GM18951 (cell line): ENCODE measurements around the gene TMPRSS3.

Experiments
- POLR2A ChIP-seq: IDR thresholded peaks from 4 replicates; pipeline ENCODE4 v1.6.1; 2011; ENCODE audit warnings: mild to moderate bottlenecking; ENCODE audit not compliant: insufficient read length, insufficient read depth; ENCODE audit errors: extremely low read depth
- in situ Hi-C: fragments of 300-500 bp; cut with MboI; formaldehyde crosslinking; loops from one replicate; pipeline ENCODE4 v1.12.0; 2022; ENCODE audit warnings: low sequenced_read_pairs, mixed read lengths, inconsistent platforms; ENCODE audit not compliant: unreplicated experiment

Gene TMPRSS3

DNA sequence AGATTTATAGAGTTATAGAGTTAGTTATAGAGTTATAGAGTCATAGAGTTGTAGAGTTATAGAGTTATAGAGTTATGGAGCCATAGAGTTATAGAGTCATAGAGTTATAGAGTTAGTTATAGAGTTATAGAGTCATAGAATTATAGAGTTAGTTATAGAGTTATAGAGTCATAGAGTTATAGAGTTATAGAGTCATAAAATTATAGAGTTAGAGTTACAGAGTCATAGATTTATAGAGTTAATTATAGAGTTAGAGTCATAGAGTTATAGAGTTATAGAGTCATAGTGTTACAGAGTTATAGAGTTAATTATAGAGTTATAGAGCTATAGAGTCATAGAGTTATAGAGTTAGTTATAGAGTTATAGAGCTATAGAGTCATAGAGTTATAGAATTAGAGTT lies 40.0 kb upstream of the TMPRSS3 start:
- in situ Hi-C loops = no loop called here
- no peak for TF ChIP-seq POLR2A

DNA sequence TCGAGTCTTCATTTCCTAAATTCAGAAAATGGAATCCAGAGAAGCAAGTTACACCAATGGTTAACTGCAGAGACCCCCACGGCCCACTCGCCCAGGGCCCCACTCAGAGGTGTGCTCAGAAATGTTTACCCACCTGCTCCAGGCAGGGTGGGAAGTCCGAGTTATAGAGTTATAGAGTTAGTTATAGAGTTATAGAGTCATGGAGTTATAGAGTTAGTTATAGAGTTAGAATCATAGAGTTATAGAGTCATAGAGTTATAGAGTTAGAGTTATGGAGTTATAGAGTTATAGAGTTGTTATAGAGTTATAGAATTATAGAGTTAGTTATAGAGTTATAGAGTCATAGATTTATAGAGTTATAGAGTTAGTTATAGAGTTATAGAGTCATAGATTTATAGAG lies 39.5 kb upstream of the TMPRSS3 start:
- in situ Hi-C loops = no loop called here
- TF ChIP-seq POLR2A = no peak

DNA sequence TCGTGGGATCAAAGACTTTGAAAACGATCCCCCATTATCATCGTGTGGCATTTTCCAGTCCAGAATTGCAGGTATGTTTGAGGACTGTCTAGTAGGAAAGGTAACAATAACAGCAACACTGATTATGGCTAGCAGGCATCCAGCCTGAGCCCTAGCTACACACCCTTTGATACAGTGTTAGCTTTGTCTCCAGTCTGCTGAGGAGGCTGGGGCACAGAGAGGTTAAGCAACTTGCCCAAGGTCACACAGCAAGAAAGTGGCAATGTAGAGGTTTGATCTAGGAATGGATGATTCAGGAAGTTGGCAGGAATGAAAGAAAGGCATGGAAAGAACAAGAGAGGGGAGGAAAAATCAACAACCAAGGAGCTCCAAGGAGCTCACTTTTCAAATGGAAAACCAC lies 39.0 kb upstream of the TMPRSS3 start:
- no peak for TF ChIP-seq POLR2A
- in situ Hi-C loops = no loop called here

DNA sequence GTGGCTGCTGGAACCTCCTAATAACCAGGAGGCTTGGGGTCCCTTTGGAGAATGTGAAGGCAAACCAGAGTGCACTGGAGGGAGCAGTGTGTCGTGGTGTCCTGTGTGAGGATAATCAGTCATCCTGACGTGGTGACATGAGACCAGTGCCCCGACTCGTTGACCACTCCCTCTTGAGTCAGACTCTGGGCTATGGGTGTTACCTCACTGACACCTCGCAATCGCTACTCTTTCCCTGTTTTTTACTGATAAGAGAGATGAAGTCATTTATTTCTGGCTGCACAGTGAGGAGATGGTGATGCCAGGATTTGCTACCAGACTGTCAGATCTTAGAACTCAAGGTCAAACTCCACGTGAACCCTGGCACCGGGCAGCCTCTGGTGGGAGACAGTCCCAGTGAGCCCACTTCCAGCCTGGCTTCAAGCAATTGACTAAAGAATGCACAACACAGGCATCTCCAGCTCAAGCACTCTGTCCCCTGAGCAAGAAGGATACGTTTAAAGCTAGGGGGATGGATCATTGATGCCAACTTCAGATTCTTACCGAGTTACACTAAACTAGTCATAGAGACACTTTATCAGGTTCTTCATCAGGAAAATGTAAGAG lies 38.2 kb upstream of the TMPRSS3 start:
- no peak for TF ChIP-seq POLR2A
- in situ Hi-C loops = no loop called here

DNA sequence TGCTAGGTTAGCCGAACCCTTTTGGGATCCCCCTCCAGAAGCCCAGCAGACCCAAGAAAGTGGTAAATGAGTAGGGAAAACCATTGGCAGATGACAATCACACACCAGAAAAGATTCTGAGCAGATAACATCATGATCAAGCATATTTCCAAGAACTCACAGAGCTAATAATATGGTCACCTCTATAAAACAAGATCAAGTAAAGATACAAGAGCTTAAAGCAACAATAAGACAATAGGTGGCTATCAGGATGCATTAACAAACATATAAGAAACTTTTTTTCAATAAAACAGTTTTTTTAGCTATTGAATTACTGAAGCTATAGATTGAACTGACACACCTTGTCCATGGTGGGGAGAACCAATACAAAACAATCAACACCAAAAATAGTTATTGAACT lies 36.8 kb upstream of the TMPRSS3 start:
- no peak for TF ChIP-seq POLR2A
- in situ Hi-C loops = no loop called here

DNA sequence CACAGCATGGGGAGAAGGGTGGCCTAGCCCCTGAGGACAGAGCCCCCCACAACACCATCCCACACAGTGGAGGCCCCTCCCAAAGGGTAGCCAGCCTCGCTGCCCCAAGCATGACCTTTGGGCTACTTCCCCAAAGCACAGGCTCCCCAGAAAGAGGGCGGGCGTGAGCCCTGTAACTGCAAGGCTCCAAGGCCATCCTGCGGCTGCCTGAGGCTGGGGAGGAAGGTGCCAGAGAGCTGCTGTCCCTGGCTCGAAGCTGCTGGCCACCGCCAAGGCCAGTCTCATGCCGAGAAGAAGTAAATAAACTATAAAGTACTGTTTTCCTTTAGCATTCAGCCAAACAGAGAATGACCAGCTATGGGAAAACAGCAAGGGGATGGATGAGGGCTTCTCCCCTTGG lies 35.3 kb upstream of the TMPRSS3 start:
- no peak for TF ChIP-seq POLR2A
- in situ Hi-C loops = no loop called here

DNA sequence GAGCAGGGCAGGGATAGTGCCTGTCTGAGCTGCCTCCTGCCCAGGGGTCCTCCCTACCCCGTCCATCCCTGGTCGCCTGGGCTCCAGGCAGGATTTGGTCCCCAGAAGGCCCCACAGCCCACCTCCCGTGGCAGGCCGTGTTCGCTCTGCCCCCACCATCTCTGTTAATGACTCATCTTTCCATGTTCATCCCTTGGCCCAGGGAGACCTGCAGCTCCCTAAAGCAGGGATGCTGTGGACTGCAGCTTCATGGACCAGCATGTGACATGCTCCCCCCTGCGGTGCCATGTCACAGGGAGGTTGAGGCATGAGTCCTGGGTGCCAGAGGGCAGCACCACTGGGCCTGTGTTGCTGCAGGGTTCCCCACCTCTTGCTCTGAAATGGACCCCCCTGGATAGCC lies 34.7 kb upstream of the TMPRSS3 start:
- in situ Hi-C loops = no loop called here
- TF ChIP-seq POLR2A = no peak

DNA sequence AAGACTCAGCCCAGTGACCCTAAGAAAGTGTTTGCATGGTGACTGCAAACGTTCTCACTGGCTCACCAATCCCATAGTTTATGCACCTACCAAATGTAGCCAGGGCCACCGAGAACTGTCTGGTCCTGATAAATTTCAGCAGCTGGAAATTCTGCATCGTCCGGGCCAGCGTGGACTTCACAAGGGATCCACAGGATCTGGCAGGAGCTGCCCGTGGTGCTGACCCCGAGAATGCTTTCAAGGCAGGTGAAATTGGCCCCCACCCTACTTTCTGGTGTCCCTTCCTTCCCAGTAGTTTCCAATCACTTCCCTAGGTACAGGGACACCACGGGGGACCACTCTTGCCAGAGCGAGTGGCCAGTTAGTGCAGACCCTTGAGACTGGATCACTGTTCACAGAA lies 34.0 kb upstream of the TMPRSS3 start:
- no peak for TF ChIP-seq POLR2A
- in situ Hi-C loops = no loop called here

DNA sequence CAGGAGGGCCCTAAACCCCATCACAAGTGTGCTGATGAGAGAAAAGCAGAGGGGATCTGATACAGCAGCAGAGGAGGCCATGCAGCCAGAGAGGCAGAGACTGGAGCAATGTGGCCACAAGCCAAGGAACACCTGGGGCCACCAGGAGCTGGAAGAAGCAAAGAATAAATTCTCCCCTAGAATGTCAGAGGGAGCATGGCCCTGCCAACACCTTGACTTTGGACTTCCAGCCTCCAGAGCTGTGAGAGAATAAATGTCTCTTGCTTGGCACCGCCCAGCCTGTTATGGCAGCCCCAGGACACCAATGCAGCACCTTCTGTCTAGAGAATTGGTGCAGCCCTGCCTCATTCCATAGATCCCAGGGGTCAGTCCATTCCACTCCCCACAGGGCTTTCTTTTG lies 33.2 kb upstream of the TMPRSS3 start:
- TF ChIP-seq POLR2A = no peak

DNA sequence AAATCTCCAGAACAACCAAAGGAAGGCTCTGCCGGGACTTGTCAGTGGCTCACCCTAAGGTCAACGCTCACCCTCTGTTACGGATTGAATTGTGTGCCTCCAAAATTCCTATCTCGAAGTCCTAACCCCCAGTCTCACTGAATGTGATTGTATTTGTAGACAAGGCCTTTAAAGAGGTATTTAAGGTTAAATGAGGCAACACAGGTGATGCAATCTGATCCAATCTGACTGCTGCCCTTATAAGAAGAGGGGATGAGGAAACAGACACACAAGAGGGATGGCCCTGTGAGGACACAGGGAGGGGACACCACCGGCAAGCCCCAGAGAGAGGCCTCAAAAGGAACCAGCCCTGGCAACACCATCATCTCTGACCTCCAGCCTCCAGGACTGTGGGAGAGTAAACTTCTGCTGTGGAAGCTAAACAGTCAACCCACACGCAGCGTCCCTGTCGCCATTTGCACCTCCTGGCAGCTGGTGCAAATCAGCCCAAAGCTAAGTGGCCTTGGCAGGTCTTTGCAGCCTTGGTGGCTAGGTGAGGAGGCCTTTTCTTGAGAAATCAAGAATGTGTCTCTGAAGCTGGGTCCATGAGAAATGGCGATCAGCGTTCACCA lies 32.1 kb upstream of the TMPRSS3 start:
- no peak for TF ChIP-seq POLR2A
- in situ Hi-C loops = no loop called here

More for the DNA sequence above, 33.2 kb upstream of the TMPRSS3 start:
- in situ Hi-C loops = no loop called here

DNA sequence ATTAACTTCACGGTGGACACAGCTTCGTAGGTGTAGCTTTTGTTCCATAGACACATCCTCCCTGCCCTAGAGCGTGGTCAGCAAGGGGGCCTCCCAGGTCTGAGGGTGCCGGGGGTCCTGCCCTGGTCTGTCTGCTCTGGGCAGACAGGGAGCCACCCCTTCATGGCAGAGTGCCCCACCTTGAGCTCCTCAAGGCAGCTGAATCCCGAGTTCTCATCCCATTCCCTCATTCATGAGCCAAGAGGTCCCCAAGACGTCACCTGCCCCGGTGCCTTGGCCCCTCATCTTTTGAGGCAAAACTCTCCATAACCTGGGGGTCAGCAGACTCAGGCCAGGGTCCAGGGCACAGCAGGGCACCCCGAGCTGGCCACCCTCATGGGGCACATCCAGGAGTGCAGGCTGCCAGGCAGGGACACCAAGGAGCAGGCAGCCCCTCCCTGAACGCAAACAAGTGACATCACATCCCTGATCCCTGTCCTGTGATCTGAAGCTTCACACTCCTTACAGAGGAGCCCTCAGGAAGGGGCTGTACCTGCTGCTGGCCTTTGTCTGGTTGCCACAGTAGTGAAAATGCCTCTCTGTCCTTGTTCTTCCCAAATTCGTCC lies 31.1 kb upstream of the TMPRSS3 start:
- TF ChIP-seq POLR2A = no peak
- in situ Hi-C loops = no loop called here

DNA sequence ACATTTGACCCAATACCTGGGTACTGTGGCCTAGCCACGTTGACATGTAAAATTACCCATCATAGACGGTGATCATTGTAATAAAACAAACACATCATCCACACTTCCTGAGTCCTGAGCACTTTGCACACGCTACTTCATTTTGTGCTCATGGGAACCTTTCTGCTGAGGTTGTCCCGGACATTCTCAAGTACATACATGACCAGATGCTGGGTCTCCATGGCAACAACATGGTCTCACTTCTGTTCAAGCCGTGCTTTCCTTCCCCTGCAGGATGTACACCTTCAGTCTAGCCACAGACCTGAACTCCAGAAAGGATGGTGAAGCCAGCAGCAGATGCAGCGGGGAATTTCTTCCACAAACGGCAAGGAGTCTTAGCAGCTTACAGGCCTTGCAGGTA lies 30.6 kb upstream of the TMPRSS3 start:
- no peak for TF ChIP-seq POLR2A
- in situ Hi-C loops = no loop called here

DNA sequence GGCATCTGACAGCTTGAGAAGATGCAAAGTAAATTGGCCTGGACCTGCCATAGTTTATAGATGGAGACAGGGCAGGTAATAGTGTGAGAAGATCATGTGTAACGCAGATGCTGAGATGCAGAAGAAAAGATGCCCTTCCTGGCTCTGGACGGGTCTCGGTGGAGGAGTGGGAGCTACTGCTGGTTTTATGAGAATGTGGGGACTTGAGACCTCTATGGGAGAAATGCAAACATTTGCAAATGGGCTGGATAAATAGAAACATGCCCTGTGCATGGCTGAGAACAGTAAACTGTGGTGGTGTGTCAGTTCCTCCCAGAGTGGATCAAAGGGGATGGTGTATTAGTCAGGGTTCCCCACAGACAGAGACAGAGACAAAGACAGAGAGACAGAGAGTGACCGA lies 29.7 kb upstream of the TMPRSS3 start:
- in situ Hi-C loops = no loop called here
- TF ChIP-seq POLR2A = no peak

DNA sequence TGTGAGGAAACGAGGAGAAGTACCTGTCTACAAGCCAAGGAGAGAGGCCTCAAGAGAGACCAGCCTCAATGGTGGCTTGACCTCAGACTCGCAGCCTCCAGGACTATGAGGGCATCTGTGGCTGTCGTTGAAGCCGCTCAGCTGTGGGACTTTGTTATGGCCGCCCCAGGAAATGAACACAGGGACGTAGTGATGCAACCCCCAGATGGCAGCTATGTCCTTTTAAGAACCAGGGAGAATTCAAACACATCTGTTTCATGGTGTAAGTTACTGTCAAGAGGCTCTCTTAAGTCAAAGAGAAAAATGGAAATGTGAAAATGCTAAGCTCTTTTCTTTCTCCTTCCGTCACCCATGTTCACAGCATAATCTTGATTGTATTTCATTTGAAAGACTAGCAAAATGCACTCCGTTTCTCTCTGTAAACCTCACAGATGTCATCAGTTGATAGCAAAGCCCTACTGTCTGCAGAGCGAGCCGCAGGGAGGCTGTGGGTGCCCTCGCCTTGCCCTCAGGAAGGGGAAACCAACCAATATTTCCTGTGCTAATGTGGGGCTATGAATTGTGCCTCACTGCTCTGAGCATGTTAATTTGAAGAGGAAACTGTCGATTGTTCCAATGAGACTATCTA lies 29.2 kb upstream of the TMPRSS3 start:
- in situ Hi-C loops = no loop called here
- TF ChIP-seq POLR2A = no peak

DNA sequence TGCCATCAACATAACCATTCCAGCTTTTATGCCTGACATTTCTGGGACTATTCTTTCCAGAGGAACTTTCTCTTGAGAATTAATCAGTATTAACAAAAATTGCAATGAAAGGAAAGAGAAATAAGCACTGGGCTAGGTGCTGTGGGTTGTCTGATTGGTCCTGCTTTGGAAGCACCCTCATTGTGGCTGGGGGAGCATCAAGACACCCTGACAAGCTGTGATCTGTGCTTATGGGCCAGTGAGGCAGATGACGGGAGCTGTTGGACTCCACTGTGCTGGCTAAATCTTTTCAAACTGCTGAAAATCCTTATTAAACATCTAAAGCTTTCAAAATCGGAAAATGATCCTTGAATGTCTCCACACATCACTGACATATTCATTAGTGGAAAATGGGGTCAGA lies 27.8 kb upstream of the TMPRSS3 start:
- no peak for TF ChIP-seq POLR2A
- in situ Hi-C loops = no loop called here
